ENCODE measurements around the gene CMTM6. TPM values are rescaled to one million over a fixed set of nuclear protein-coding genes. Genes with fewer than 3 reads are reported as not detected.
"Not testable (repeated sequence)": the region's sequence is repeated elsewhere in the genome, so short reads cannot be mapped to it uniquely, and the experiment has no call there.

The CMTM6 gene
- polyA plus RNA-seq, 4 donors: 56.6 to 101 (median 76.0) TPM

DNA sequence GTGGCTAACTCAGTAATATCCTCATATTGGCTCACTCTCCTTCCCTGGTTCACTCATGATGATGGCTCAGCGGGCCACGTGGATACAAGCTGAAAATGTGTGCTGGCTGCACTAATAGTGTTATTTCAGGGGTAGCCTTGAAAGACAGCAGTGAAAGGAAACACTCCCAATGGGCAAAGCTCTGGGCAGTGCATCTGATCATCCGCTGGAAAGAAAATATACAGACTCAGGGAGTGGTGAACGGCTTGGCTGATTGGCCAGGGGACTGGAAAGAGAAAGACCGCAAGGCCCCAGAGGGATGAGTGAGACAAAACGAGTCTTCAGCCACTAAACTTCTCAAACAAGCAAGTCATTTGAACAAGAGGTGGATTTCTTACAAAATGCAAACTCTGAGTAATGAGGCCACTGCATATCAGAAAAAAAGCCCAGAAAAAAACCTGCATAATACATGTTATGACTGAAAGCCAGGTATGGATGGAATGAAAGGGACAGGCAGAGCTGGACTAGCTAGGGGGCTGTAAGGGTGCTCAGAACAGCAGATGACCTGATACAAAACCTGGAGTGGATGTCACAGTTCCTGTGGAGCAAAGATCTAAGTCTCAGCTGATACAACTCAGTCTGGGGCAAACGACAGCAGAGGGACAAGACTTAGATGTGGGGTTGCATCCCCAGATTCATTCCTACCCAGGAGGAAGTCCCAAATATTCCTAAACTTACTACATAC is 33.3 kb downstream of the CMTM6 start:
- DNase-seq (ENCODE audit: low read depth in 4 of 4, low spot score in 3 of 4): no peak

DNA sequence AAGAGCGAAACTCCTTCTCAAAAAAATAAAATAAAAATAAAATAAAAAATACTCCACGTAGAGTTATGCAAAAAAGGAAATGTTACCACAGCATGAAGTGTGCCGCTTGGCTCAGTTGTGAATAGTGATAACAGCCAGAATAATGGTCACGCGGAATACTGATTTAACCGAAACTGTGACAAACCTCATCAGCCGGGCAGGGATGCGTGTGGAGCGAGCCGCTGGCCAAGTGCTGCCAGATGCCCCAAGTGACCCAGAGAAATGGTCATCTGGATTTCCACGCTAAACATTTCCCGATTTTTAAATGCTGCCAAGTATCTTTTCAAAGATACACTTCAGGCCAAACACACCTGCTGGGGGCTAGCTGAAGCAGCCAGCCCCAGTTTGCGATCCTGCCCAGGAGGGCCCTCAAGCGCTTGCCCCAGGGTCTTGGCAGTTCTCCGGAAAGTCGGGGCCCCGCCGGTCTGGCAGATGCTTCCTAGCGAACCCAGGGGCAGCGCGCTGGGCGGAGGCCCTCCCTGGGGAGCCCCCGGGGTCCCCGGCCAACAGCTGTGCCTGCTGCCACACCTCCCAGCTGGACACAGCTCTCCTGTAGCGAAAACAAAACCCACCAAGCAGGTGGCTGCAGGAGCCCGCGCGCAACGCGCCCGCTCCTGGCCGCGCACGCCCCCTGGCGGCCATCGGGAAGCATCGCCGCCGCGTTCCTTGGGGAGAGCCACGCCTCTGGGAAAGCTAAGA is 35.1 kb downstream of the CMTM6 start:
- DNase-seq (ENCODE audit: low read depth in 4 of 4, low spot score in 3 of 4): peak; percentile 44 to 64 (median 54)

DNA sequence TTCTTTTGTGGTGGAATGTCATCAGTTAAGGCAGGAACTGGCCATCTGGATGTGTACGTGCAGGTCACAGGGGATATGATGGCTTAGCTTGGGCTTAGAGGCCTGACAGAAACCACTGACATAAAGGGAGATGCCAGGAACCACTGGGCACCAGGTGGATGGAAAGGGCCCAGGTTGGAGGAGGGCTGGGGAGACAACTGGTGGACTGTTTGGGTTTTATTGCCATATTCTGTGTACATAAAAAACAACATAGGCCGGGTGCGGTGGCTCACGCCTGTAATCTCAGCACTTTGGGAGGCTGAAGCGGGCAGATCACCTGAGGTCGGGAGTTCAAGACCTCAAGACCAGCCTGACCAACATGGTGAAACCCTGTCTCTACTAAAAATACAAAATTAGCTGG is 35.8 kb downstream of the CMTM6 start:
- DNase-seq (ENCODE audit: low read depth in 4 of 4, low spot score in 3 of 4): not testable (repeated sequence)

DNA sequence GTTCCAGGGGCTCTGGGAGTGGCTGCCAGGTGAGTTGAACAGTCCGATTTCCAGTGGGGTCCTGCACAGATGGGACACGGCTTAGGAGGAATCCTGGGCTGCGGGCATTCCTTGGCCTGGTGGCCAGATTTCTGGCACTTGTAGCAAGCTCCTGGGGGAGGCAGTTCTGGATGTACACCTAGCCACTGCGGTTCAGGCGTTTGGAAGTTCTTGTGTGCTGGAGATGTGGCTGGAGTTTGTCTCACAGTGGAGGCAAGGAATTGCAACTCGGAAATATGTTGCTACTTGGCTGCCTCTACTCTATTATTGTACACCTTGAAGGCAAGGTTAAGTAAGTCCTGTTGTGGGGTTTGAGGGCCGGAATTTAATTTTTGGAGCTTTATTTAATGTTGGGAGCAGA is 37.9 kb downstream of the CMTM6 start:
- DNase-seq (ENCODE audit: low read depth in 4 of 4, low spot score in 3 of 4): not testable (repeated sequence)

DNA sequence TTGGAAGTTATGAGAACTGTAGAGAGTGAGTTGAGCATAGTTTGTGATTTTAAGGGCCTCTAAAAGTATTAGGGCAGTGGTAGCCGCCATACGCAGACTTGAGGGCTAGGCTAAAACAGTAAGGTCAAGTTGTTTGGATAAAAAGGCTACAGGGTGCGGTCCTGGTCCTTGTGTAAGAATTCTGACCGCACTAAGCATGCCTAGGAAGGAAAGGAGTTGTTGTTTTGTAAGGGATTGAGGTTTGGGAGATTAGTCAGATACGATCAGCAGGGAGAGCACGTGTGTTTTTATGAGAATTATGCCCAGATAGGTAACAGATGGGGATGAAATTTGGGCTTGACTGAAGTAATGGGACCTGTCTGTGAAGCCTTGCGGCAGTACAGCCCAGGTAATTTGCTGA is 39.2 kb downstream of the CMTM6 start:
- not testable (repeated sequence) for DNase-seq (ENCODE audit: low read depth in 4 of 4, low spot score in 3 of 4)

DNA sequence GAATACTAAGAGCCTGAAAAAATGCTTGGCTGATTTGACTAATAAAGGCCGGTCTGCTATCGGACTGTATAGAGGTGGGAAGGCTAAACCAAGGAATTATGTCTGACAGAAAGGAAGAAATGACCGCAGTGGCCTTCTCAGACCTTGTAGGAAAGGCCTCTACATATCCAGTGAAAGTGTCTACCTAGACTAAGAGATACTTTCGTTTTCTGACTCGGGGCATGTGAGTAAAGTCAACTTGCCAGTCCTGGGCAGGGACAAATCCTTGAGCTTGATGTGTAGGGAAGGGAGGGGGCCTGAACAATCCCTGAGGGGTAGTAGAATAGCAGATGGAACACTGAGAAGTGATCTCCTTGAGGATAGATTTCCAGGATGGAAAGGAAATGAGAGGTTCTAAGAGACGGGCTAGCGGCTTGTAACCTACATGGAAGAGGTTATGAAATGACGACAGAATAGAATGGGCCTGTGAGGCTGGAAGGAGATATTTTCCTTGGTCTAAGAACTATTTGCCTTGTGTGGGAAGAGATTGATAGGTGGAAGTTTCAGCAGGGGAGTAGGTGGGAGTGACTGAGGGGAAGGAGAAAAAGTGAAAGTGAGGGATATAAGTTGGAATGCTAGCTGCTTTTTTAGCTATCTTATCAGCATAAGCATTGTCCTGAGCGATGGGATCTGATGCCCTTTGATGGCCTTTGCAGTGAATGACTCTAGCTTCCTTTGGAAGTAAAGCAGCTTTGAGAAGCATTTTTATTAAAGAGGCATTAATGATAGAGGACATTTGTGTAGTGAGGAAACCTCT is 40.3 kb downstream of the CMTM6 start:
- not testable (repeated sequence) for DNase-seq (ENCODE audit: low read depth in 4 of 4, low spot score in 3 of 4)

DNA sequence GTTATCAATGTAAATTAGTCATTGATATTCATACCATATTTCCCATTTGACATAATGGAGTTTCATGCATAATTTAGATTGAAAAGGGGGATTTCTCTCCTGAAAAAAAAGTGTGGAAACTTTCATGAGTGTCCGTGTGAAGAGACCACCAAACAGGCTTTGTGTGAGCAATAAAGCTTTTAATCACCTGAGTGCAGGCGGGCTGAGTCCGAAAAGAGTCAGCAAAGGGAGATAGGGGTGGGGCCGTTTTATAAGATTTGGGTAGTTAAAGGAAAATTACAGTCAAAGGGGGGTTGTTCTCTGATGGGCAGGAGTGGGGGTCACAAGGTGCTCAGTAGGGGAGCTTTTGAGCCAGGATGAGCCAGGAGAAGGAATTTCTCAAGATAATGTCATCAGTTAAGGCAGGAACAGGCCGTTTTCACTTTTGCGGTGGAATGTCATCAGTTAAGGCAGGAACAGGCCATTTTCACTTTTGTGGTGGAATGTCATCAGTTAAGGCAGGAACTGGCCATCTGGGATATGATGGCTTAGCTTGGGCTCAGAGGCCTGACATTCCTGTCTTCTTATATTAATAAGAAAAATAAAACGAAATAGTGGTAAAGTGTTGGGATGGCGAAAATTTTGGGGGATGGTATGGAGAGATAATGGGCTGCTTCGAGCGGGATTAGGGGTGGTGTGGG is 41.7 kb downstream of the CMTM6 start:
- not testable (repeated sequence) for DNase-seq (ENCODE audit: low read depth in 4 of 4, low spot score in 3 of 4)

DNA sequence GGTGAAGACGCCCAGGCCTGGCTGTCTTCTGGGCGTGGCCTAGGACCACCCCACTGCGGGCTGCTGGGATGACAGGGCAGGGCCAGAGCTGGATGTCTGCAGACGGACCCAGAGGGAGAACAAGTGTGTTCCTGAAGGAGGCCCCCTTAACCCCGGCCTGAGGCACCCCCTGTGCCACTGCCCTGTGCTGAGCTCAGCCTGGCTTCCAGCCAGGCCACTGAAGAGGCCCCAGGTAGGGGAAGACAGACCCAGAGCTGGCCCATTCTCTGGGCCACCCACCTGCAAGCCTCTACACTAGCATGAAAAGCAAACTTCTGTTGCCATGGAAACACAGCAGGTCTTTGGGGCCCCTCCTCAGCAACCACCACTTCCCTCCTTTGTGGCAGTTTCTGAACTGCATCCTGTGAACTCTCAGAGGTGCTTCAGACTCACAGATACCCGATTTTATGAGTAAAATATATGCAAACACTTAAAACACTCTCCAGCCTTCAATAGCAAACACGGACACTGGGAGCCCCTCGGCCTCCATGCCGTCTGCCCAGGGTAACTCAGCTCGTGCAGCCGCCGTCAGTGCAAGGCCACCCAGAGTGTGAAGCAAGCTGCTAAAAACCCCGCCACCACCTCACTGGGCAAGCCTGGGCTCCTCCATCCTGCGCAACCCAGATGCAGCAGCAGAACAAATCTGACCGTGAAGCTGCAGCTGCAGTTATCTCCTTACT is 42.5 kb downstream of the CMTM6 start:
- DNase-seq (ENCODE audit: low read depth in 4 of 4, low spot score in 3 of 4): no peak

DNA sequence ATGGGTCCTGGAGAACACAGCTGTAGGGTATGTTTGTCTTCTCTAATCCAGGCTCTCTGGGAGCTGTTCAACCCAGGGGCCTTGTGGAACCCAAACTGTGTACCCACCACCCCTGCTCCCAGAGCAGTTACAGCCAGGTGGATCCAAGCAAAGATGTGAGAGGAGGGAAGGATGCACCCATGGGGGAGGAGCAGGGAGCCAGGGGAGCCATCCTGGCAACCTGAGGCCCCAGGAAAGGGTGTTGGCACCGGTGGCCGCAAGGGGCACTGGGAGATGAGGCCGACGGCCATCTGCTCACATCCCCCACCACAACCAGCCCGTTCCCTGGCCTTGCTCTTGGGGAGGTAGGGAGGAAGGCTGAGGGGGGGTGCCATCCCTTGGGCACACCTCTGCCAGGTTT is 43.2 kb downstream of the CMTM6 start:
- DNase-seq (ENCODE audit: low read depth in 4 of 4, low spot score in 3 of 4): no peak

DNA sequence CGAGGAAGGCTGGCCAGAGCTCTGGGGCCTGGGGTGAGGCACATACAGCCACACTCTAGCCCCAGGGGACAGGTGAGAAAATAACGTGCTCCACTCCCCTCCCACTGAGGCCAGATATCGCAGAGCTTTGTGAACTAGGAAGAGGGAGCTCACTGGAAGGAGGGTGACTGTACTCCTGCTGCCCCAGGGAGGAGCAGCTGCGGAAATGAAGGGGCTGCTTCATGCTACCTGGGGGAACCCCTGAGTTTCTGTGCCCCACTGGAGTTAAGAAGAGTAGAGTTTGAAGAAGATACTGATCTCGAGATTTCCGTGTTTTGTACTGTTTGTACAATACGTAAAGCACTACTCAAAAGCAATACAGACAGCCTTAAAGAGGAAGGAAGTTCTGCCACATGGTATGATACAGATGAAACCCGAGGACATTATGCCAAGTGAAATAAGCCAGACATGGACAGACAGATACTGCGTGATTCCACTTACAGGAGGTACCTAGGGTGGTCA is 44.6 kb downstream of the CMTM6 start:
- DNase-seq (ENCODE audit: low read depth in 4 of 4, low spot score in 3 of 4): no peak

DNA sequence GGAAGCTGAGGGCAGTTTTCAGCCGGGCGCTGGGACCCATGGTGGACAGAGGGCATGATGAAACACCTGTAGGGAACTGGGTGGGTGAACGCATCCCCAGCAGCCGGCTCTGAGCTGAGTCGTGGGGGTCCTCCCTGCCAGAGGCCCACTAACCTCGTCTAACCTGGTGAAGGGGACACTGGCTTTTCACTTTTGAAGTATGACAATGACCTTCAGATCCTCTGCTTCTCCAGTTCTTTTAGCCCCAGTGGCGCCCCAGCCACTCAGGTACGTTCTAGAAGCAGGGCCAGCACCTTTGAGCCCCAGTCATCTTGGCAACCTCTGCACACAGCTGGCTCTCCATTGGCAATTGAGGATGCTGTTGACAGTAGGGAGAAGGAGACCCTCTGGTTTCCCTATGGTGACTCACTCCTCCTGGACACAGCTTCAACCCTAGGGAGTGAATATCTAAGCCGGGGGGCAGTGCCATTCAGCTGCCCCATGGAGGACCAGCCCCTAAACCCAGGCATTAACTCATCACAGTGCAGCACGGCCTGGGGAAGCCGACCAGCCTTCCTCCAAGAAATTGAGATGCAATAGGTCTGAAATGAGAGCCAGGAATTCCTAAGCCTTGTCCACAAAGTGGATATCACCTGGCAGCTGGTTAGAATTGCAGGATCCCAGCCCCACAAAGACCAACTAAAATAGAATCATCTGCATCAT is 46.1 kb downstream of the CMTM6 start:
- no peak for DNase-seq (ENCODE audit: low read depth in 4 of 4, low spot score in 3 of 4)

DNA sequence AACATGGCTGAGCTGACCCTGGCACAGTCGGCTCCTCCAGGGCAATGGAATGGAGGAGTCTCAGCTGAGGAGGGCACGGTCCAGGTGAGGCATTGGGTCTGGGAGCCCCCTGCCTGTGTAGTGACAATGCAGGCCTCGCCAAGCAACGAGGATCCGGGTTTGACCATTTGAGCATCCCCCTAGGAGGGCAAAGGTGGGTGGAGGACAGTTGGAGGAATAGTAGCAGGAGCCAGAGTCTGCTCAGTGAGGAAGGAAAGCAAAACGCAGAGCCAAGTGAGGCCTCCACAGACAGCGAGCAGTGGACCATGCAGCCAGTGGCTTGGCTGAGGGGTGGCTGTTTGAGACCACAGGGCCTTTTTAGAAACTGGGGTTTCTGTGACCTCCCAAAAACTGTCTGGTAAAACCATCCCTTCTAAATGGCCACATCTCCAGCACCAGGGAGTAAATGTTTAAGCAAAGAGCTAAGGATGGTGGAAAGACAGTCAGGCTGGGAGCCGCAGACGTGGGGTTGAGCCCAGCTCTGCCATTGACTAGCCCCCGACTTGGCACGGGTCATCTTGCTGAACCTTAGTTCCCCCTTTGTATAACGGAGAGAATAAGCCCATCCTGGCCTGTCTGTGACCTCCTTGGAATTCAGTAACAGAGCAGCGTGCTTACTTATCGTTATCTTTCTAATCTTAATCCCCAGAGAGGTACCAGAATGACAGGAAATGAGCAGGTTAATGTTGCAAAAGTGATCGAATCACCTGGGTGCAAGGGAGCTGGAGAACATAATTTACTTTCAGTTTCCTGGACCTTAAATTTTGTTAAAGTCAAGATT is 46.8 kb downstream of the CMTM6 start:
- no peak for DNase-seq (ENCODE audit: low read depth in 4 of 4, low spot score in 3 of 4)

DNA sequence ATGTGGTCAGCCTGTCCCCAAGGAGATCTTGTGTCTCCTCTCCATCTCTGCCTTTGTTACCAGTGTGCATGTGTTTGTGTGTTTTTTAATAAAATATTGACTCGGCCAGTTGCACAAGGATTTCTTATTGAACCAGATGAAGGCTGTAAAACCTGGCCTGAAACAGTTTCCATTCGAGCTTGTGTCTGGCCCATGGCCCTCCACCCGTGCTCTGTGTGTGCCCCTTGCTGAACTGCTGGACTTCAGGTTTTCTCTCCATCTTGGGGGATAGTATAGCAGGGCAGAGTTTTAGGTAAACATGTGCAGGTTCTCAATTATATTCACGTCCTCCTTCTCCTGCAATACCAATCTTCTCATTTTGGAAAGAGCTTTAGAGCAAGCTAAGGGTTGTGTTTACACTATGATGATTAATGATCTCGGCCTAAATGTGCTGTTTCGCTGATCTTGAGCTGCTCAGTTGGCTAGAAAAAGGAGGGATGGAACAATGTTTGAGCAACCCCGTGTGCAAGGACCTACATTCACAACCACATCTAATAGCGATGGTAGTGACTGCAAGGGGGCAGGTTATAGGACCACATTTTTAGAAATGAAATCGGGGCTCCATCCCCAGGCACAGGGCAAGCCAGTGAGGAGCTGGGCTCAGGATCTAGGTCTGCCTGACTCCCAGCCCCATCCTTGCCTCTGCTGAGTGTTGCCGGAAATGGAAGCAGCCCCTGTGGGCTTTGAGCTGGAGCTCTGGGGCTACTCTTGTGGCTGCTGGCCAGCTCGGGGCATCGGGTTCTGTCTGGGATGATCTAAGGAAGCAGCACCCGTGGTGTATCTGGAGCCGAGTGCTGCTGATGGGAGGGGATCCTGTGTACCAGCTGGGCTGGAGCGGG is 47.7 kb downstream of the CMTM6 start:
- DNase-seq (ENCODE audit: low read depth in 4 of 4, low spot score in 3 of 4): no peak

DNA sequence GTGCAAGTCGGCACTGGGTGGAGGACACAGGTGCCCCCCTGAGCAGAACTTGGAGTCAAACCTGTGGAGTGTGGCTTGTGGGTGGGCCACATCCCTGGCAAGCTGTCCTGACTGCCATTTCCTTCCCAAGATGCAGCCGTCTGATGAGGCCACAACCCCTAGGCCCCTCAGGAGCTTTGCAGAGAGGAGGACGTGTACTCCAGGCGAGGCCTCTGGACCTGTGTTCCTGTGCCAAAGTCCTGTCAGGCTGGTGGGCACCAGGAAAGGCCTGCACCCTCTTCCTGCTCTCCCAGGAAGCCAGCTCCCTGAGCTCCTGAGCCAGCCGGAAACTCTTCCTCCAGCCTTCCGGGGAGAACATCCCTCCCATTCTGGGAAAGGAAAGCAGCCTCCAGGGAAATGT is 48.5 kb downstream of the CMTM6 start:
- DNase-seq (ENCODE audit: low read depth in 4 of 4, low spot score in 3 of 4): no peak

DNA sequence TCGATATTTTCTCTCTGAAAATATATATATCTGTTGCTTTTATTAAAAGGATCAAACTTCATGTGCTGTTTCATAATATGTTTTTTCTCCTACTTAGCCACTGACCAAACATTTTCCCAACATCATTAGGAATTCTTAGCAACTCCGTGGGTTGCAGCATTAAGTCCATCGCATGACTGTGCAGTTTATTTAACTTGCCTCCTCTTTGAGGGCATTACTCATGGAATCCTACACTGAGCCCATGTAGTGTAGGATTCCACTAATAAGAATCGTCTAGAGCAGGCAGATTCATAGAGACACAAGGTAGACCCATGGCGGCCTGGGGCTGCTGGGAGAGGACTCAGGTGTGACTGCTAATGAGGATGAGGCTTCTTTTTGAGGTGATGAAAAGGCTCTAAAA is 49.3 kb downstream of the CMTM6 start:
- no peak for DNase-seq (ENCODE audit: low read depth in 4 of 4, low spot score in 3 of 4)

DNA sequence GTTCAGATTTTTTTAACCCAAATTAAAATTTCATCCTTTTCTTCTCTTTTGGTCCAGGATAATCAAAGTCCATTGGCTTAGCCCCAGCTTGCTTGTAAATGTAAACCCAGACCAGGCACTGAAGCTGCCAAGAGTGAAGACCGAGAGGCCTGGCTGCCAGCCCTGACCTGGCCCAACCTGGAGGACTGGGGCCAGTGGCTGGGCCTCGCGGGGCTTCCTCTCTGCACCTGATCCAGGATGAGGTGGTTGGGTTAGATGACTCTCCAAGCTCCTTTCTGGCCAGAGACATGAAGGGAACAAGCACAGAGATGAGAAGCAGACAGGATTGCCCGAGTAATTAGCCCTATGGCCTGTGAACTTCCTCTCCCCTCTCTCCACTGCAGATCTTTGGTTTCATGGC is 50.6 kb downstream of the CMTM6 start:
- no peak for DNase-seq (ENCODE audit: low read depth in 4 of 4, low spot score in 3 of 4)

DNA sequence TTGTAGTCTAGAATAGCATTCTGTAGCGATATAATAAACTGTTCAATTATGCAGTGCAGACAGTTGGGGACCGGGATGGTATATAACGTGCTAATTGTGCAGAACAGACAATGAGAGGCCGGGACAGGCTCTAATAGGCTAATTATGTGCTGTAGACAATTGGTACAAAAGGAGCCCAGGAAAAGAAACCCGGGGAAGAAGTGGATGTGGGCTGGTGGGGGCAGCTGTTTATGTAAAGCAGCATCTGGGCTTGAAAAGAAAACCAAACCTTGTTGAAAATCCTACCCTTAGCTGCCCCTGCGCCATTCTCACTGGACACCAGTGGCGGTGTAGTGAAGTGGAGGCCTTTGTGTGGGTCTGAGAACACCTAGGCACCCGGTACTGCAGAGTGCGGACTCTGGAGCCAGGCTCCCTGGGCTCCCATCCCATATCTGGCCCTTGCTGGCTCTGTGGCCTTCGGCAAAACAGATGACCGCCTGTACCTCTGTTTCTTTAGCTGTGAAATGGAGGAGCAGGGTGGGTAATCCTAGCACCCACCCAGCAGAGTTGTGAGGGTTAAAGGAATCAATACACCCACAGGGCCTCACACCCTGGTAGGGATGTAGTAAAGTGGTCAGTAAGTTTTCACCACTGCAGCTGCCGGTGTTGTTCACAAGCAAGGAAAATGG is 51.5 kb downstream of the CMTM6 start:
- DNase-seq (ENCODE audit: low read depth in 4 of 4, low spot score in 3 of 4): no peak

Measured in left renal pelvis (tissue), 4 donors.